HepG2 (cell line): ENCODE data around the gene PPP1CA. TPM values are rescaled to one million over a fixed set of nuclear protein-coding genes. Genes with fewer than 3 reads are reported as not detected.

Source experiments
- ARHGAP35 ChIP-seq: sonication (generic); formaldehyde crosslinking; IDR thresholded peaks from 2 replicates; pipeline ENCODE4 v1.9.0; 2022; ENCODE audit warnings: mild to moderate bottlenecking, inconsistent platforms, moderate library complexity, missing genetic modification reagents, borderline replicate concordance
- ARNT2 ChIP-seq: sonication (generic); formaldehyde crosslinking; IDR thresholded peaks from 2 replicates; pipeline ENCODE4 v1.8.0; 2022; ENCODE audit warnings: mild to moderate bottlenecking, low read depth, missing genetic modification reagents, moderate library complexity
- ATM ChIP-seq: fragments of 450-650 bp; IDR thresholded peaks from 2 replicates; pipeline ENCODE4 v1.7.1; 2017; ENCODE audit warnings: mild to moderate bottlenecking, borderline replicate concordance
- CAMTA2 ChIP-seq: sonication (generic); formaldehyde crosslinking; IDR thresholded peaks from 2 replicates; pipeline ENCODE4 v1.4.0; 2020; ENCODE audit warnings: mild to moderate bottlenecking, missing genetic modification reagents, borderline replicate concordance
- CREB3 ChIP-seq: sonication (generic); formaldehyde crosslinking; IDR thresholded peaks from 2 replicates; pipeline ENCODE4 v1.5.0; 2020; ENCODE audit warnings: missing genetic modification reagents
- GRHL1 ChIP-seq: sonication (generic); formaldehyde crosslinking; conservative IDR thresholded peaks from 2 replicates; pipeline ENCODE4 v1.8.0; 2022; ENCODE audit warnings: missing genetic modification reagents
- HIVEP1 ChIP-seq: sonication (generic); formaldehyde crosslinking; IDR thresholded peaks from 2 replicates; pipeline ENCODE4 v1.4.0; 2020; ENCODE audit warnings: mild to moderate bottlenecking, missing genetic modification reagents
- NFIC ChIP-seq: IDR thresholded peaks from 2 replicates; pipeline ENCODE4 v1.6.1; 2012; ENCODE audit warnings: mild to moderate bottlenecking, low read length, inconsistent platforms
- PHF20 ChIP-seq: sonication (generic); formaldehyde crosslinking; IDR thresholded peaks from 2 replicates; pipeline ENCODE4 v1.5.0; 2020; ENCODE audit warnings: mild to moderate bottlenecking, missing genetic modification reagents
- RAD21 ChIP-seq: fragments of 450-650 bp; formaldehyde crosslinking; IDR thresholded peaks from 2 replicates; pipeline ENCODE4 v1.5.0; 2020; ENCODE audit warnings: mild to moderate bottlenecking
- SIN3B ChIP-seq: fragments of 150-350 bp; IDR thresholded peaks from 2 replicates; pipeline ENCODE4 v1.6.1; 2014; ENCODE audit warnings: low read length
- SNAPC2 ChIP-seq: sonication (generic); formaldehyde crosslinking; IDR thresholded peaks from 2 replicates; pipeline ENCODE4 v1.8.1; 2022; ENCODE audit warnings: mild to moderate bottlenecking, missing genetic modification reagents
- TP53 ChIP-seq: sonication (generic); formaldehyde crosslinking; conservative IDR thresholded peaks from 2 replicates; pipeline ENCODE4 v1.4.0; 2020; ENCODE audit warnings: missing genetic modification reagents
- ZNF644 ChIP-seq: IDR thresholded peaks from 2 replicates; pipeline ENCODE4 v1.6.1; 2016; ENCODE audit warnings: low read depth
- ZNF780A ChIP-seq: sonication (generic); formaldehyde crosslinking; IDR thresholded peaks from 2 replicates; pipeline ENCODE4 v1.8.0; 2022; ENCODE audit warnings: mild to moderate bottlenecking, missing genetic modification reagents, moderate library complexity
- ZNF788 ChIP-seq: sonication (generic); formaldehyde crosslinking; IDR thresholded peaks from 2 replicates; pipeline ENCODE4 v1.5.0; 2020; ENCODE audit warnings: mild to moderate bottlenecking, missing genetic modification reagents, borderline replicate concordance
- ZSCAN20 ChIP-seq: sonication (generic); formaldehyde crosslinking; IDR thresholded peaks from 2 replicates; pipeline ENCODE4 v1.4.0; 2020; ENCODE audit warnings: missing genetic modification reagents, mild to moderate bottlenecking, borderline replicate concordance
- ZSCAN21 ChIP-seq: sonication (generic); formaldehyde crosslinking; IDR thresholded peaks from 2 replicates; pipeline ENCODE4 v1.8.0; 2022; ENCODE audit warnings: mild to moderate bottlenecking, missing genetic modification reagents, moderate library complexity, borderline replicate concordance
- polyA plus RNA-seq, 8 experiments: library from polyadenylated mRNA; depleted of rRNA in 3 of 8; stranded (reverse) in 7 of 8; unstranded in 1 of 8; fragments of >200 nt; fragmentation: Illumina TruSeq in 4 of 8; extraction: Trizol in 4 of 8; gene quantifications; 2 replicates each; pipeline versions ENCODE4 v1.2.1 to v1.2.3, GENCODE V29; 2011 to 2016; ENCODE audit warnings: low read depth in 4 of 8, missing spikeins in 1 of 8, mixed read lengths in 1 of 8; ENCODE audit not compliant: insufficient read depth in 1 of 8
- total RNA-seq, 5 experiments: library from RNA; depleted of rRNA; stranded (reverse); fragments of >200 nt; fragmentation: Illumina TruSeq; extraction: Trizol; gene quantifications; 2 replicates each; pipeline ENCODE4 v1.2.3, GENCODE V29; 2016; ENCODE audit warnings: low read depth in 1 of 5
- TF ChIP-seq, protein P1 (sequence below): sonication (generic); formaldehyde crosslinking; IDR thresholded peaks from 2 replicates; pipeline ENCODE4 v1.4.0; 2020; ENCODE audit warnings: missing genetic modification reagents
- TF ChIP-seq, protein P2 (sequence below): sonication (generic); formaldehyde crosslinking; IDR thresholded peaks from 2 replicates; pipeline ENCODE4 v1.5.1; 2020; ENCODE audit warnings: mild to moderate bottlenecking, missing genetic modification reagents, moderate library complexity

PPP1CA gene
- total and polyA plus RNA-seq, 2 of the 13 experiments (the other 11 are each of a cell fraction or from before 2014, with no cell fraction given) = 149 to 170 TPM

GRCh38 chr11:67354075-67355022 lies 47.3 kb downstream of the PPP1CA start (continued):
- TF ChIP-seq ARNT2 (CRISPR knock-in tag) (no peak), RAD21 (CRISPR knock-in tag) (no peak), ZSCAN21 (no peak), CAMTA2 (CRISPR knock-in tag) (no peak), ZSCAN20 (CRISPR knock-in tag) (no peak), ATM (no peak), HIVEP1 (CRISPR knock-in tag) (no peak), NFIC (no peak), ZNF788 (CRISPR knock-in tag) (peak; percentile 75; the same call in 1 of the 2 replicates), TP53 (CRISPR knock-in tag) (no peak), CREB3 (no peak), SNAPC2 (0 out of 2 replicates have a peak, but pooled peaks have one; percentile 57), PHF20 (CRISPR knock-in tag) (peak; percentile 49; the same call in 1 of the 2 replicates), ARHGAP35 (no peak), SIN3B (no peak), ZNF780A (no peak), GRHL1 (CRISPR knock-in tag) (no peak), ZNF644 (CRISPR knock-in tag) (peak; percentile 61; the same call in 1 of the 2 replicates)
- TF ChIP-seq, protein P1, sequence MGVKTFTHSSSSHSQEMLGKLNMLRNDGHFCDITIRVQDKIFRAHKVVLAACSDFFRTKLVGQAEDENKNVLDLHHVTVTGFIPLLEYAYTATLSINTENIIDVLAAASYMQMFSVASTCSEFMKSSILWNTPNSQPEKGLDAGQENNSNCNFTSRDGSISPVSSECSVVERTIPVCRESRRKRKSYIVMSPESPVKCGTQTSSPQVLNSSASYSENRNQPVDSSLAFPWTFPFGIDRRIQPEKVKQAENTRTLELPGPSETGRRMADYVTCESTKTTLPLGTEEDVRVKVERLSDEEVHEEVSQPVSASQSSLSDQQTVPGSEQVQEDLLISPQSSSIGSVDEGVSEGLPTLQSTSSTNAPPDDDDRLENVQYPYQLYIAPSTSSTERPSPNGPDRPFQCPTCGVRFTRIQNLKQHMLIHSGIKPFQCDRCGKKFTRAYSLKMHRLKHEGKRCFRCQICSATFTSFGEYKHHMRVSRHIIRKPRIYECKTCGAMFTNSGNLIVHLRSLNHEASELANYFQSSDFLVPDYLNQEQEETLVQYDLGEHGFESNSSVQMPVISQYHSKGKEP (CRISPR knock-in tag) = no peak
- TF ChIP-seq, protein P2, sequence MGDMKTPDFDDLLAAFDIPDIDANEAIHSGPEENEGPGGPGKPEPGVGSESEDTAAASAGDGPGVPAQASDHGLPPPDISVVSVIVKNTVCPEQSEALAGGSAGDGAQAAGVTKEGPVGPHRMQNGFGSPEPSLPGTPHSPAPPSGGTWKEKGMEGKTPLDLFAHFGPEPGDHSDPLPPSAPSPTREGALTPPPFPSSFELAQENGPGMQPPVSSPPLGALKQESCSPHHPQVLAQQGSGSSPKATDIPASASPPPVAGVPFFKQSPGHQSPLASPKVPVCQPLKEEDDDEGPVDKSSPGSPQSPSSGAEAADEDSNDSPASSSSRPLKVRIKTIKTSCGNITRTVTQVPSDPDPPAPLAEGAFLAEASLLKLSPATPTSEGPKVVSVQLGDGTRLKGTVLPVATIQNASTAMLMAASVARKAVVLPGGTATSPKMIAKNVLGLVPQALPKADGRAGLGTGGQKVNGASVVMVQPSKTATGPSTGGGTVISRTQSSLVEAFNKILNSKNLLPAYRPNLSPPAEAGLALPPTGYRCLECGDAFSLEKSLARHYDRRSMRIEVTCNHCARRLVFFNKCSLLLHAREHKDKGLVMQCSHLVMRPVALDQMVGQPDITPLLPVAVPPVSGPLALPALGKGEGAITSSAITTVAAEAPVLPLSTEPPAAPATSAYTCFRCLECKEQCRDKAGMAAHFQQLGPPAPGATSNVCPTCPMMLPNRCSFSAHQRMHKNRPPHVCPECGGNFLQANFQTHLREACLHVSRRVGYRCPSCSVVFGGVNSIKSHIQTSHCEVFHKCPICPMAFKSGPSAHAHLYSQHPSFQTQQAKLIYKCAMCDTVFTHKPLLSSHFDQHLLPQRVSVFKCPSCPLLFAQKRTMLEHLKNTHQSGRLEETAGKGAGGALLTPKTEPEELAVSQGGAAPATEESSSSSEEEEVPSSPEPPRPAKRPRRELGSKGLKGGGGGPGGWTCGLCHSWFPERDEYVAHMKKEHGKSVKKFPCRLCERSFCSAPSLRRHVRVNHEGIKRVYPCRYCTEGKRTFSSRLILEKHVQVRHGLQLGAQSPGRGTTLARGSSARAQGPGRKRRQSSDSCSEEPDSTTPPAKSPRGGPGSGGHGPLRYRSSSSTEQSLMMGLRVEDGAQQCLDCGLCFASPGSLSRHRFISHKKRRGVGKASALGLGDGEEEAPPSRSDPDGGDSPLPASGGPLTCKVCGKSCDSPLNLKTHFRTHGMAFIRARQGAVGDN (CRISPR knock-in tag) = peak; percentile 77
